Measurements from ENCODE around the gene NUP188. TPM values are rescaled to one million over a fixed set of nuclear protein-coding genes. Genes with fewer than 3 reads are reported as not detected.

Gene NUP188
- polyA plus RNA-seq, 1 donor from 2014 or later, result 24.0 TPM

DNA sequence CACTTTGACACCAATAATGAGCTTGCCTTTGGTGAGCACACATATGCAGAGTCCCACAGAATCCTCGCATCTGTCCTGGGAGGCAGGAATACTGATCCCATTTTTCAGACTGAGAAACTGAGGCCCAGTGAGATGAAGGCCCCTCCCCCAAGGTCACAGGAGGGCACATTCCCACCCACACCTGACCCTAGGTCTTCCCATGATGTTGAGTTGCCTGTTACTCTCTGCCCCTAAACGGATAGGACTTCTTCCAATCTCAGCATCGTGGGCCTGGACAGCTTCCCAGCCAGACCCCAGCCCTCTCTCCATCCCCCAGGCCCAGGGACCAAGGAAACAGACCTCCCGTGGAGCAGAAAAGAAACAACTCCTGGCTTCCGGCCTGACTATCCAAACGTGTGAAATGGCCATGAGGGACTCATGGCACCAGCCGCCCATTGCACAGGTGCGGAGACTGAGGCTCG, 79.8 kb downstream of the NUP188 start:
- Histone ChIP-seq H3K9me3 (ENCODE audit: low read length) (no peaks in the 10 kb centered on the region), H3K9ac (ENCODE audit: low read length) (peak overlapping the region; percentile 65), H3K36me3 (ENCODE audit: insufficient read depth, low read length) (no peaks in the 10 kb centered on the region), H3K27me3 (ENCODE audit: insufficient read depth, low read depth, low read length) (no peaks in the 10 kb centered on the region), H3F3A (ENCODE audit: insufficient read depth, low read length, poor library complexity, severe bottlenecking) (no peaks in the 10 kb centered on the region), H3K9me2 (ENCODE audit: insufficient read depth, low read length) (no peaks in the 10 kb centered on the region), H3K27ac (ENCODE audit: low read length) (peak overlapping the region; percentile 33), H3K4me2 (ENCODE audit: low read length) (peak overlapping the region; percentile 76), H3K79me2 (replicated peaks; ENCODE audit: insufficient read depth, low read length) (peaks cover 15% of the 10 kb centered on the region), H2AFZ (ENCODE audit: low read depth, low read length) (no peak overlapping the region), H3K4me3 (ENCODE audit: low read length) (peak overlapping the region; percentile 92), H4K20me1 (ENCODE audit: insufficient read depth) (no peaks in the 10 kb centered on the region)
- TF ChIP-seq, protein P1, sequence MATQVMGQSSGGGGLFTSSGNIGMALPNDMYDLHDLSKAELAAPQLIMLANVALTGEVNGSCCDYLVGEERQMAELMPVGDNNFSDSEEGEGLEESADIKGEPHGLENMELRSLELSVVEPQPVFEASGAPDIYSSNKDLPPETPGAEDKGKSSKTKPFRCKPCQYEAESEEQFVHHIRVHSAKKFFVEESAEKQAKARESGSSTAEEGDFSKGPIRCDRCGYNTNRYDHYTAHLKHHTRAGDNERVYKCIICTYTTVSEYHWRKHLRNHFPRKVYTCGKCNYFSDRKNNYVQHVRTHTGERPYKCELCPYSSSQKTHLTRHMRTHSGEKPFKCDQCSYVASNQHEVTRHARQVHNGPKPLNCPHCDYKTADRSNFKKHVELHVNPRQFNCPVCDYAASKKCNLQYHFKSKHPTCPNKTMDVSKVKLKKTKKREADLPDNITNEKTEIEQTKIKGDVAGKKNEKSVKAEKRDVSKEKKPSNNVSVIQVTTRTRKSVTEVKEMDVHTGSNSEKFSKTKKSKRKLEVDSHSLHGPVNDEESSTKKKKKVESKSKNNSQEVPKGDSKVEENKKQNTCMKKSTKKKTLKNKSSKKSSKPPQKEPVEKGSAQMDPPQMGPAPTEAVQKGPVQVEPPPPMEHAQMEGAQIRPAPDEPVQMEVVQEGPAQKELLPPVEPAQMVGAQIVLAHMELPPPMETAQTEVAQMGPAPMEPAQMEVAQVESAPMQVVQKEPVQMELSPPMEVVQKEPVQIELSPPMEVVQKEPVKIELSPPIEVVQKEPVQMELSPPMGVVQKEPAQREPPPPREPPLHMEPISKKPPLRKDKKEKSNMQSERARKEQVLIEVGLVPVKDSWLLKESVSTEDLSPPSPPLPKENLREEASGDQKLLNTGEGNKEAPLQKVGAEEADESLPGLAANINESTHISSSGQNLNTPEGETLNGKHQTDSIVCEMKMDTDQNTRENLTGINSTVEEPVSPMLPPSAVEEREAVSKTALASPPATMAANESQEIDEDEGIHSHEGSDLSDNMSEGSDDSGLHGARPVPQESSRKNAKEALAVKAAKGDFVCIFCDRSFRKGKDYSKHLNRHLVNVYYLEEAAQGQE (IDR thresholded peaks at IDR 0.05; ENCODE audit: borderline replicate concordance), result no peak
- TF ChIP-seq TAF1 (IDR thresholded peaks at IDR 0.05; ENCODE audit: low read depth) (no peak), EP300 (conservative IDR thresholded peaks at IDR 0.05; ENCODE audit: poor library complexity, severe bottlenecking) (no peak), MXI1 (conservative IDR thresholded peaks at IDR 0.05; ENCODE audit: poor library complexity, severe bottlenecking) (no peak), RAD21 (conservative IDR thresholded peaks at IDR 0.05) (no peak), SMC3 (conservative IDR thresholded peaks at IDR 0.05; ENCODE audit: poor library complexity) (no peak), EZH2 (IDR thresholded peaks at IDR 0.05; ENCODE audit: borderline replicate concordance, insufficient read depth, low read length, poor library complexity, severe bottlenecking) (no peak), POLR2AphosphoS5 (IDR thresholded peaks at IDR 0.05) (no peak)
- TF ChIP-seq, protein P2, sequence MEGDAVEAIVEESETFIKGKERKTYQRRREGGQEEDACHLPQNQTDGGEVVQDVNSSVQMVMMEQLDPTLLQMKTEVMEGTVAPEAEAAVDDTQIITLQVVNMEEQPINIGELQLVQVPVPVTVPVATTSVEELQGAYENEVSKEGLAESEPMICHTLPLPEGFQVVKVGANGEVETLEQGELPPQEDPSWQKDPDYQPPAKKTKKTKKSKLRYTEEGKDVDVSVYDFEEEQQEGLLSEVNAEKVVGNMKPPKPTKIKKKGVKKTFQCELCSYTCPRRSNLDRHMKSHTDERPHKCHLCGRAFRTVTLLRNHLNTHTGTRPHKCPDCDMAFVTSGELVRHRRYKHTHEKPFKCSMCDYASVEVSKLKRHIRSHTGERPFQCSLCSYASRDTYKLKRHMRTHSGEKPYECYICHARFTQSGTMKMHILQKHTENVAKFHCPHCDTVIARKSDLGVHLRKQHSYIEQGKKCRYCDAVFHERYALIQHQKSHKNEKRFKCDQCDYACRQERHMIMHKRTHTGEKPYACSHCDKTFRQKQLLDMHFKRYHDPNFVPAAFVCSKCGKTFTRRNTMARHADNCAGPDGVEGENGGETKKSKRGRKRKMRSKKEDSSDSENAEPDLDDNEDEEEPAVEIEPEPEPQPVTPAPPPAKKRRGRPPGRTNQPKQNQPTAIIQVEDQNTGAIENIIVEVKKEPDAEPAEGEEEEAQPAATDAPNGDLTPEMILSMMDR (IDR thresholded peaks at IDR 0.05; ENCODE audit: poor library complexity, severe bottlenecking), result no peak

DNA sequence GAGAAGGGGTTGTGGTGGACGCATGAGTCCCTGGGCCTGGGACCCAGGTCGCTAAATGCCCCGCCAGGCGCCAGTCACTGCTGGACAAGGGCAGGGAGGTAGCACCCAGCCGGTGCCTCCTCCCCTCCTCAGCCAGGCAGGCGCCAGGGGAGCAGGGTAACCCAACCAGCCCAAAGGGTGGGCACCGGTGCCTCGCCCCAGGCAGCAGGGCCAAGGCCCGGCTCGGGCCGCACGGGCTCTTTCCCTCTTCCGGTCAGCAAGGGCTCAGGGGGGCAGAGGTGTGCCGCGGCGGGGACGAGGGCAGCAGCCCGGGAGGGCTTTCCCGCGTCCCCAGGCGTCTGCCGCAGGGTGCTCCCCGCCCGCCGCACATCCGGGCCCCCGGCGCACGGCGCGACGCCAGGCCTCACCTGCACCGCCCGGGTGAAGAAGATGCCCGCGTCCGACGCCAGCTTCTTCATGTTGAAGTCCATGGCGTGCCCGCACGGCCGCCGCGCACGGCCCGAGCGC, 80.2 kb downstream of the NUP188 start:
- no peak overlapping the region for H2AFZ ChIP-seq (ENCODE audit: low read depth, low read length)

More for the DNA sequence above, 80.2 kb downstream of the NUP188 start:
- no peaks in the 10 kb centered on the region for H3K9me2 ChIP-seq (ENCODE audit: insufficient read depth, low read length)
- H3F3A ChIP-seq (ENCODE audit: insufficient read depth, low read length, poor library complexity, severe bottlenecking), result no peaks in the 10 kb centered on the region
- H3K4me3 ChIP-seq (ENCODE audit: low read length), result peak overlapping the region; percentile 92
- H3K9ac ChIP-seq (ENCODE audit: low read length), result peak overlapping the region; percentile 65
- H3K79me2 ChIP-seq (replicated peaks; ENCODE audit: insufficient read depth, low read length), result peaks cover 15% of the 10 kb centered on the region
- no peaks in the 10 kb centered on the region for H3K27me3 ChIP-seq (ENCODE audit: insufficient read depth, low read depth, low read length)
- no peaks in the 10 kb centered on the region for H3K36me3 ChIP-seq (ENCODE audit: insufficient read depth, low read length)
- no peaks in the 10 kb centered on the region for H3K9me3 ChIP-seq (ENCODE audit: low read length)
- TF ChIP-seq, protein P2 (IDR thresholded peaks at IDR 0.05; ENCODE audit: poor library complexity, severe bottlenecking), result no peak
- peak; percentile 61 for TF ChIP-seq MXI1 (conservative IDR thresholded peaks at IDR 0.05; ENCODE audit: poor library complexity, severe bottlenecking)
- peak overlapping the region; percentile 76 for H3K4me2 ChIP-seq (ENCODE audit: low read length)
- H4K20me1 ChIP-seq (ENCODE audit: insufficient read depth), result no peaks in the 10 kb centered on the region
- H3K27ac ChIP-seq (ENCODE audit: low read length), result peak overlapping the region; percentile 20
